ENCODE measurements around the gene VIPR2.

VIPR2 gene

DNA sequence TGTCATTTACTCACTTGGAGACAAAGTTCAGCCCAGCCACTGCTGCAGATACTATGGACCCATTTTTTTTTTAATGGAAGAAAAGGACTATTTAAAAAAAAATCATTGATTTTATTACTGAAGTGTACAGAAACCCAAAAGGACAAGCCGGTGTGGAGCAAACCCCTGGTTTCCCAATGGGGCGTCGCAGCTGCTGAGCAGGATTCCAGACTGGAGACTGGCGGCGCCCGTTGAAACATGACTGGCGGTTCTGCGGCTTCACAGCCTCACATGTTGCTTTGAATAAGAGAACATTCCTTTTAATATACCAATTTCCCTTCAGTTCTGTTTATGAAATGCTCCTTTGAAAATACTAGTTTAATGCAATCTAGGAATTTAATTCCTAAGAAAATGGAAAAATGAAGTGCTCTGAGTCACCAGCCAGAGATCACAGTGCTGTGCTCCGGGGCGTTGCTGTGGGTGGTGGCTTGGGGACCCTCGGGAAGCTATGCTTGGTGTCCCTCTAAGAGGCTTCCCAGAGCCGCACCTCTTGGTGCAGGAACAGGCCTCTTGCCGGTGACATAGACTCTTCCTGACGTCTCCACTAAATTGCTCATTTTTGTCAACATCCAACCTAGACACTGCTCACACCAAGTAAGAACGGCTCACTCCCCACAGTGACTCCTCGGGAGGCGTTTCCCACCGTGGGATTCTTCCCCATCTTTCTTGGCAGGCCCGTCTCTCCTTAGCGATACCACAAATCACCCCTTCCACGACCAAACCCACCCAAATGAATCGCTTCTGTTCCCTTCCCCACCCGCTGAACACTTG, 12.0 kb upstream of the VIPR2 start:
- DNase-seq: no peak

DNA sequence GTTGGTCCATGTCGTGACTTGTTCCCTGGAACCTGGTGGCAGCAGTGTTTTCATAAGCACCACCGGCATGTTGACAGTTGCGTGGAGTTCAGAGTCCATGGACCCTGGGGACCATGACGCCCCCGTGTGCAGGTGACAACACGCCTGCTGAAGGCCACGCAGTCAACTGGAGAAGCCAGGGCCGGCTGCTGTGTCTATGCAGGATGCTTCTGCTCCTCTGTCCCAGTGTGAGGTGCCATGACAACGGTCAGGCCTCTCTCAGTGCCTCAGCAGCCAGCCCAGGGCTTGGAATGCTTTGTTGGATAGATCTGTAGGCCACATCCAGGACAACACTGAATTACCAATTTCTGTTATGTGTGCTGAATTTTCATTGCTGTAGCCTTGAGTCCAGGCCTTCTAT, 10.7 kb upstream of the VIPR2 start:
- no peak for DNase-seq

DNA sequence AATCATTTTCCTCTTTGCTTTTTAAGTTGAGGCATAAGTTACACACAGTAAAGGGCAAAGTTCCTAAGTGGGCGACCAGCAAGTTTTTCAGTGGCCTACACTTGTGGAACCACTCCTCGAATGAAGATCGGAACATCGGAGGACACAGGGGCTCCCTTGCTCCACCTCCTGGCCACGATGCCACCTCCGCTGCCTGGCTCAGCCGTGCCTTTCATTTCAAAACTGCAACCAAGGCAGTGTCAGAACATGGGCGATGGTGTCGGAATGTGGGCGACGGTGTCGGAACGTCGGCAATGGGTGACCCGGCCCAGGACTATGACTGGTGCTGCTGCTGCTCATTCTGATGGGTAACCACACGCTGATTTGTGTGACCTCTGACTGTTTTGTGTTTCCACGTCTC, 9.6 kb upstream of the VIPR2 start:
- no peak for DNase-seq

DNA sequence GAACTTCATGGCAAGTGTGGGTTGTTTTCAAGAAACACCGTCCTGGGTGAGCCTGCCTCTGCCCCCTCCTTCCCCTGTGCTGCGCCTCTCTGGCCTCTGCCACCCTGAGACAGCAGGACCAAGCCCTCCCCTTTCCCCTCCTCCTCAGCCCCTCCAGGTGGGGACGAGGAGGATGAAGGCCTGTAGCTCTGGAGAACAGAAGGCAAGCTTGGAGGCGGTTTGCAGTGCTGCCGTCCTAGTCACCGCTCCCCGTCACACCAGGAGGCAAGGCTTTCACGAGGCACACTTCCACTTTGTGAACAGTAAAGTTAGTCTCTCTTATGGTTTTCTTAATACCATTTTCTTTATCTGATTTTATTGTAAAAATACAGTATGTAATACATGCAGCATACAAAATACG, 8.8 kb upstream of the VIPR2 start:
- DNase-seq: no peak

DNA sequence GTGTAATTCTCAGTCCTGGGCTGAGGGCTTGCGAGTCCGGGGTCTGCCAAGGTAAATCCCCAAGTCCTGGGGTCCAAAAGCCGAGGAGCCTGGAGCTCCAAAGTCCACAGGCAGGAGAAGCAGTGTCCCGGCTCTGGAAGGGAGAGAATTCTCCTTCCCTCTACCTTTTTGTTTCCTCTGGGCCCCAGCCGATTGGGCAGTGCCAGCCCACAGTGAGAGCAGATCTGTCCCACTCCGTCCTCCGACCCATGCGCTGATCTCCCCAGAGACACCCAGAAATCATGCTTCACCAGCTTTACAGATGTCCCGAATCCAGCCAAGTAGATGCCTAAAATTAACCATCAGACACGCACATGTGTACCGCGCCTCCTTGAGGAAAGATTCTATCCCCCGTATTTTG, 8.1 kb upstream of the VIPR2 start:
- no peak for DNase-seq

DNA sequence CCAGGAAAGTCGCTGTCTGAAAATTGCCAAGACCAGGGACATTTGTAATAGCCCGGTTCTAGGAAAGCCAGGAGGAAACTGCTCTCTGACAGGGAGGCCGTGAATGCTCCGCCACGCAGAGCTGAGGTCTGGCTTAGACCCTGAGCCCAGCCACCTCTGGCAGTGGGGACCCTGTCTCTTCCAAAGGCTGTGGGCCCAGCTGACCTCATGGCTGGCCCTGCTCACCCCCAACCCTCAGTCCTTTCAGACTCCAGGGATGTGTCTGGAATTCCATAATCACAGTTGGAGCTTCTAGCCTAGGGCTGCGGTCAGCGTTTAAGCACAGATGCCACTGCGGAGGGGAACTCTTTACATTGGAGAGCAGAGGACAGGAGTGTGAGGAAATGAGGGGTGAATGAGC, 6.6 kb upstream of the VIPR2 start:
- DNase-seq: no peak

DNA sequence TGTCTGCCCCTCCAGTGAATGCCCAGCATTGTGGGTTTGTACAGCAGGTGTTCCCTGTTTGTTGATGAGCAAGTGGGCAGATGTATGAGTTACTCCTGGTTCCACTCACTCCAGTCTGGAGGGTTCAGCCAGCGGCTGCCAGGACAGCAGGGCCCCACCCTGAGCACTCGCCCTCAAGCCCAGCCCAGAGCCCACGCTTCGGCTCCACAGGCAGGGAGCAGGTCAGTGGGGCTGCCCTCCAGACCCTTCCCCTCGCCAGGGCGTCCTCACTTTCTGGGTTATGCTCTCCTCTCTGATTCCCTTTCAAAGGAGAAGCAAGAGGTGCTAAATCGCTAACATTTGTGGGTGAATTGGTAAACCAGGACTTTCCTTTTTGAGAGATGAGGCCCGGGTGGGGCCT, 4.8 kb upstream of the VIPR2 start:
- DNase-seq: no peak

DNA sequence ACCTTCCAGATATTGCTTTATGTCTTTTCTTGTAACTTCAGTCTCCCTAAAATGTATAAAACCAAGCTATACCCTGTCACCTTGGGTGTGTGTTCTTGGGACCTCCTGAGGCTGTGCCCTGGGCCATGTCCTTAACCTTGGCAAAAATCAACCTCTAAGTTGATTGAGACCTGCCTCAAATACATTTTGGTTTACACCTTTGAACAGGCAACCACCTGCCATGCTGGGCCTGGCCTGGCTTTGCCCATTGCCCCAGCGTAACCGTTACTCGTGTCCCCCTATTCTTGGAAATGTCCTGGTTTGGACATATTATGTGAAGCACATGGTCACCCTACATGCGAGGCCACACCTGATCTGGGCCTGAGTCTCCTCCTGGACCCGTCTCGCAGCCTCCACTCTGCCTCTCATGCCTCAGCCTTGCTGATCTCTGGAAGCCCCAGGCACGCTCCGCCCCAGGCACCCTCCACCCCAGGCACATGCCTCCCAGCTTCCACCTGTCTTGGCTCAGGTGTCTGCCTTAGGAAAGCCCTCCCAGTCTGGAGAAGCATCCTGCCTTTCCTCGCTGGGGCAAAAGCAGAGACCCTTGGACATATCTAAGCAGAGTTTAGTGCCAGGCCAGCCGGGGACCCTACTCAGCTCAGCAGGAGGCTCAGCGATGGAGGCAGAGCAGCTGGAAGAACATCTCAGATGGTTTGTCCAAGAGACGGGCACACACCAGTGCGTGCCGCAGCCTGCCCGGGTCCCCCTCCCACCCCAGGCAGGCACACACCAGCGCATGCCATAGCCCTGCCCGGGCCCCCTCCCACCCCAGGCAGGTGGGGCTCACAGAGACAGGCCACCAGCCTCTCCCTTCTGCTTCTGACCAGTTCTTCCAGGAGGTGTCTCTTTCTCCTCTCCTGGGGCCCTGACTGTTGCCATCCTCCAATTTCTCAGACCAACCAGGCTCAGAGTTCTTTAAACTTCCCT, 4.0 kb upstream of the VIPR2 start:
- DNase-seq: no peak

DNA sequence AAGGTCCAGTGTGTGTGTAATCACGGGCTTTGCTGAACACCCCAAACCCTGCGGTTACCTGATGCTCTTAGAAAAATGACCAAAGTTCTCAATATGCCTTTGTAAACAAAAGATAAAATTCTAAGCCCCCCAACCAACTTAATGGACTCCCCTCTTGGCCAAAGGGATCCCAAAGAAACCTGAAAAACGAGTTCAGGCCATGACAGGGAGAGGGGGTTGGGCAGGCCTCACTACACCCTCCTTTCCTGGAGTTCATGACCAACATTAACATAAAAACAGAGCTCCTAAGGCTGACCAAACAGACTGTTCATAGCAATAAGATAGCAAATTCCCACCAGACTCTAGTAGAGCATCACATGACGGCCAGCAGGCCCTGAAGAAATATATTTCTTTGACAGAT, 3.0 kb upstream of the VIPR2 start:
- DNase-seq: no peak

DNA sequence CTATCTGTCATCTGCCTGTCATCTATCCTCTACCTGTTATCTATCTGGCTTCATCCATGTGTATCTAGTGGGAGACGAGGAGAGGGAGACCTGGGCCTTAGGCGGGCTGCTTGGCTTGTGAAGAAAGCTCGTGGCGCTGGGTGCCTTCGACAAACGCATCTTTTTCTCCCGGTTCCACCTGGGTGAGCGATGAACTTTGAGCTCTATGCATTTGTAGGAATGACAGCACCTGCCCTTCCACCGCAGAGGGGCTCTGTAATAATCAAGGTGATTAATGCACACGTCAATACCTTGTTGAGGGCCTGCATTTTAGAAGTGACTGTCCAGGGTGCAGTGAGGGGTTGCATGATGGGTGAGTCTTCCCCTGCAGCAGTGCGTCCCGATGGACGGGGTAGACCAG, 2.6 kb upstream of the VIPR2 start:
- DNase-seq: no peak

DNA sequence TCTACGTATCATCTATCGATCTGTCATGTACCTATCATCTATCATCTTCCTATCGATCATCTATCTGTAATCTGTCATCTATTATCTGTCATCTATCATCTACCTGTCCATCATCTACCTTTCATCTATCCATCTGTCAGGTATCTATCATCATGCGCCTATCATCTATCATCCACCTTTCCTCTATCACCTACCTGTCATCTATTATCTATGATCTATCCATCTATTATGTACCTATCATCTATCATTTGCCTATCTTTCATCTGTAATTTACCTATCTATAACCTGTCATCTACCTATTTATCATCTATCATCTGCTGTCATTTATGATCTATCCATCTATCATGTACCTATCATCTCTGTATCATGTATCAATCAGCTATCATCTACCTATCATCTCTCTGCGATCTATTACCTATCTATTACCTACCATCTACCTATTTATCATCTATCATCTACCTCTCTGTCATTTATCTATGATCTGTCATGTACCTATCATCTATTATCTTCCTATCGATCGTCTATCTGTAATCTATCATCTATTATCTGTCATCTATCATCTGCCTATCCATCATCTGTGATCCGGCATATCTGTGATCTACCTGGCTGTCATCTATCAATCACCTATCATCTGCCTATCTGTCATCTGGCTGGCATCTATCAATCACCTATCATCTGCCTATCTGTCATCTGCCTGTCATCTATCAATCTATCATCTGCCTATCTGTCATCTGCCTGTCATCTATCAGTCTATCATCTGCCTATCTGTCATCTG, 1.6 kb upstream of the VIPR2 start:
- no peak for DNase-seq

DNA sequence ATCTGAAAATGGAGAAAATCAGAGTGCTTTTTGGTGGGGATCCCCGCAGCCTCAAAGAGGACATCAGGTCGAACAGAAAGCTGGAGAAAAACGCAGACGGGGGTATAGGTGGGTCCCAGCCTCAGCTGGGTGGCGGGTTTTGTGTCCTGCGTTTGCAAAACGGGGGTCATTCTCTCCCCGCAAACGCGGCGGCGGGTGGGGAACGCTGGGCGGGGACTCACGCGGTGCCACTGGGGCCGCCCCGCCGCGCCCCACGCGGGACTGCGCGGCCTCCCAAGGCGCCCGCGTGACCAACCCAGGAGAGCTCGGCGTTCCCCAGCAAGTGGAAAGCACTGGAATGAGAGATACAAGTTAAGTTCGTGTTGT, 806 bp upstream of the VIPR2 start:
- DNase-seq: no peak

DNA sequence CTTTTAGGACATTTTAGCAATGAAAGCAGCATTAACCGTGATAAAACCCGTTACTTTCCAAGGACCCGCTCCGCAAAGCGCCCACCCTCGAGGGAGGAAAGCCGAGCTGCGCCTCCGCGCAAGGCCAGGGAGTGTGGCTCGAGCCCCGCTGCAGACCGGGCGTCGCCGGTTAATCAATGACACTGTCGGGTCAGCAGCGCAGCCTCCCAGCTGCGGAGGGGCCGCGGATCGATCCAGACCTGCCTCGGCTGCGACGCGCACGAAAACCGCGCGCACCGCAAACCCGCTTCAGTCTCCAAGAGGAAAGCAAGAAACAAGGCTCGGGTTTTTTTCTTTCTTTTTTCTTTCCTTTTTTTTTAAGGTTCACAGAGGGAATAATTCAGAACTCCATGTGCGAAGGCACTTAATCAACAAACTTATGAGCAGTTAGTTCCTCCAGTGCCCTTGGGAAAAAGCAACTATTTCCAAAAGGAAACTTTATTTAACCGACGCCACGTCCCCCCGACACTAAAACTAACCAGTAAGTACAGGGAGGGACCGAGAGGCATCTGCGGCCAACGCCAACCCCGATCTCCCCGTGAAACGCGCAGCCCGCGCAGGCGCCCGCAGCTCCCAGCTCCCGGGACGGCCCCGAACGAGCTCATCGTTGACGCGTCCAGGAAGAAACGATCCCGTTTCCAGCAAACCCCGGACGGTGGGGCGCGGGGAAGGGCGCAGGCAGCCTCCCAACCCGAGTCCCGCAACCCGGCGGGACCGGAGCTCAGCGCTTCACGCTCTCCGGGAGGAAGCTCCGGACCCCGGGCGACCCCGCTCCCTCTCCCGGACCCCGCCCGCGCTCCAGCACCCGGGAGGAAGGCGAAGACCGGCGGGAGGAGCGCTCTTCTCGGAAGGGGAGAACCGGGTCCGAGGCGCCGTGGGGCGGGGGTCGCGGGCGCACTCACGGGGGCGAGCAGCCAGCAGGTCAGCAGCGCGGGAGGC, 598 bp downstream of the VIPR2 start:
- no peak for DNase-seq

DNA sequence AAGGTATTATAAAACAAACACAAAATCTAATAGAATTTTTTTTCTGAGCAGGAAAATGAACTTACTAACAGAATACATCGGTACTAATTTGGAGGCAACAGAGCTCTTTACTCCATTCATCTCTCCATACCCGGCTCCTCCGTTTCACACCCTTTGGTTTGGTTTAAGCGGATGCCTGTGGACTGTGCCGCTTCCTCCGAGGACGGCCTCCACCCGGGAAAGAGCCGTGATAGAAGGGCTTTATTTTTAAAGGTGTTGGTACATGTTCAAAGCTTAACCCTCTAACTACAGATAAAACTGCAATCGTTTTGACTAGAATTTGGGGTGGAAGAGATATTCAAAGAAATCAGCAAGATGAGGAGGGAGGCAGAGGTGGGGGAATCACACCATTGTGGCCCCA, 1.9 kb downstream of the VIPR2 start:
- no peak for DNase-seq

DNA sequence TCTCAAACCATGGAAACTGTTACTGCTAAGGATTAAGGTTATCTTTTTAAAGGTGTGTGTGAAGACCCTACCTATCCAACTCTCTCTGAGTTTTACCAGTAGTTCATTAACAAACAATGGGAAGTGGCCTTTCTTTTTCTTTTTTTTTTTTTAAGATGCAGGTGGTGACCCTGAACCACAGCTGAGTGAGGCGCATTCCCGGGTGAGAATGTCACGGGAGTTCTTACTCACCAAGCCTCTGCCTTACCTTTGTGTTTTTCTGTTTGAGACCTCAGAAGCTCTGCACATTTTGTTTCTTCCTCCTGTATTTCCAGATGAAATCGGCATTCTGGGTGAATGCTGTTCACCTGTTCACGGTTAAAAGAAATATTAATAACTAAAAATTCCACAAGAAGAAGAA, 2.5 kb downstream of the VIPR2 start:
- no peak for DNase-seq

DNA sequence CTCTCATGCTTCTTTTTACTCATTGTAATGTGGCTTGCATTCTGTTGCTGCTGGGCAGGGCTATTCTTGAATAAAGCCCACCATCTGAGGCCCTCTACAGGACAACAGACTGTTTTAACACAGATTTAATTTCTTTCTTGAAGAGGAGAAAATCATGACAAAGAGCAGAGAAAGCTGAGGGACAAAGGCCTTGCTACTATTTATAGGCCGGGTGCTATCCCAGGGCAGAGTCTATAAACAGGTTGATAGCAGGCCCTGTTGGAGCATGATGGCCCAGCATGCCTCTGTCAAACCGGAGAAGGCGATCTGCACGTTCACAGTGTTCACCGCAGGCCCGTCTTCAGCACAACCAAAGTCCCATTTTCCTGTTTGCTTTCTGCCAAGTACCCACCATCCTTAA, 3.0 kb downstream of the VIPR2 start:
- no peak for DNase-seq

DNA sequence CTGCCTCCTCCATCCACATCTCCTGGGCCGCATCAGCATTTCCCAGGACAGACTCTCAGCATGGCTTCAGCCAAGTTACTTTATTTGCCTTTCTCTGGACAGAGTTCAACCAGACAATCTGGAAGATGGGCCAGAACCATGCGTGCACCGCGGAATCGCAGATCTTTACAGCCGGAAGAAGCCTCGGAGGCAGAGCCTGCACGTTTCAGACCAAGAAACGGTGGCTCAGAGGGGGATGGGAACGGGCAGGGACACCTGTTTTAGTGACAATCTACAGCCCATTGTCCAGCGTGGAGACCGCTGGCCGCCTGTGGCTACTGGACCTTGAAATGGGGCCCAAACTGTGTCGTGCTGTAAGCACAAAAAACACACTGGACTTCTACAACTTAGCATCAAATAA, 3.5 kb downstream of the VIPR2 start:
- DNase-seq: no peak

DNA sequence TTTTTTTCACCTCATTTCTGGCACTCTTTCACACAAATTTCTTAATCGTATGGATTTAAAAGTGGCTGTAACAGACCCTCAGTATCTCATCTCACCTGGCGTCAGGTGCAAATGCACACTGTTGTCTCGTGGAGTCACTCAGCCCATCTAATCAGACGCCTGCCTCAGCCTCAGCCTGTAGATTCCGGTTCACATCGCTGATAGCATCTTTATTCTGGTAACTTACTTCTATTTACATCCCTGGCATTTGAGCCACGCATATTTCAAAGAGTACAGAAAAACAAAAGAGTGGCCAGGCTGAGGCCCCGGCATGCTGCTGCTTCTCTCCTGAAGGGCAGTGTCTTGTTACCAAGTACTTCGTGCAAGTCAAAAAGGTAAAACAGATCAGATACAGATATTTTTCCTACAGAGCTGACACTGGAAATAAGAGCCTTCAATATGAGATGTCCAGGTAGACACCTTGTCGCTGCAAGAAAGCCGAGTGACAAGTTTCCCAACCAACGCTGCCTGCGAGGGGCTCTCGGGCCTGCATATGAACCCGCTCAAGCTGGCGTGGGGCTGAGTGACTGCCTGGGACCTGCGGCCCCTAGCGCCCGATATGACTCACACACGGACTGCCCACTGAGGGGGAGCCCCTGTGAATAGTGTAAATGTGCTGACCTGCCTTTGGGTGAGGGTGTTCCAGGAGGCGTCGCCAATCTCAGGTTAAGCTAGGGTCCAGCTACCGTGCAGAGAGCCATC, 4.3 kb downstream of the VIPR2 start:
- no peak for DNase-seq

DNA sequence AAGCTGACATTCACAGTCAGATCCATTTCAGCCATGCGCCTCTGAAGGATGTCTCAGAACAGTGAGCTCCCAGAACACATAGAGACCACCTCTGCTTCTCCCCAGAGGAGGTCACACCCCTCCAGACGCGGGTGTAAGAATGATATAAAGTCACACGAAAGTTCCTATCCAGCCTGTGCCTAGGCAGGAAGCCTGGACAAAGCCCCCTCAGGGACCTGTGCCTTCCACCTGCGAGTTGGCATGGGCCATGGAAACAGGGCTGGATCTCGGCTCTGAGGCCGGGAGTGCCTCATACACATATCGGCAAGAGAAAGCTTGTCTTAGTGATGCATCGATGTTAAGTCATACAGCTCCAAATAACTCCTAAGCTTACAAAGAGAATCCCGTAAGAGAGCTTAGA, 5.0 kb downstream of the VIPR2 start:
- DNase-seq: no peak

DNA sequence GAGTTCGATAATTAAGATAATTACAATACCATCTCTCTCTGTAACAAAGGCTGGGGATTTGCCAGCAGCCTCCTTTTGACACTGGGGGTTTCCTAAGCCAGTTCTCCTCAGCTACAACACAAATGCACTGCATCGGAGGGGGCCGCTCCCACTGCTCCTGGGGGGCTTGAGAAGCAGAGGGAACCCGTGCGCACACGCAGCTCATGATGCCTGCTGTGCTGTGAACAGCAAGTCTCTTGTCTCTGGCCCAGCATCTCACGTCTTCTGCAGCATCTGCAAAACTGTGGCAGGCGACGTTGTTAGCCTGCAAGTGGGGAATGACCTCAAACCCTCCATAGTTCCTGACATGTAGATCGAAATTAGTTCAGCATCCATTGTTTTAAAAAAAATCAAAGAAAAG, 5.5 kb downstream of the VIPR2 start:
- DNase-seq: no peak

DNA sequence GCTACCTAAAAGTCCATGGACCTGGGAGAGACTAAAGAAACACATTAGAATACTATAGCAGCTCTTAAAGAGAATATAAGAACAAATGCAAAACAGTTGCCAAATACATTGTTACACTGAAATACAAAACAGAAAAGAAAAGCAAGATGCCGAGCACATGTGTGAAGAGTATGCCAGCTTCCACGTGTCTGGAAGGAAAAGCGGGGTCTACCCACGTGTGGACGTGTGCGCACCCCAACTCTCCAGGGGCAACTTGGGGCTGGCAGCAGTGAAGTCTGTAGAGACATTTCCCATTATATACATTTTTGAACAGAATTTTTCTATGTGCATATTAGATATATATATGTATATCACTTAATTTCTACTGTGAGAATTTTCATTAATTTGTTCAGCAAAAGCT, 6.2 kb downstream of the VIPR2 start:
- no peak for DNase-seq

DNA sequence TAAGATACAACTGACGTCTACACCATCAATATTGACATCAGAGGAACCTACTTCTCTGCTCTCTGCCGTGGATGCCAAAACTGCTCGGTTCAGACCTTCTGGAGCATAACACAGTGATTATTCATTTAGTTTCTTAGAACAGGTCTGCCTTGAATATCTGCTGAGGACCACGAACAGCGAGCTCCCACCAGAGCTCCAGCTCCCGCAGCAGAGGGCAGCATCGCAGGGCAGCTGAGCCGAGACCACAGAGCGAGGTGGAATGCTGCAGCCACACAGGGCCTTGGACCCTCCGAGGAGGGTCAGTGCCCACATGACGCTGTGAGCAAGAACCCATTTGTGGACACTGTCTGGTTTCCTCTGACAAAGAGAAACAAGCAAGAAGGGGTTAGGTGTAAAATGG, 6.8 kb downstream of the VIPR2 start:
- DNase-seq: no peak
